Ovary (tissue), 9 donors: ENCODE results near the gene FGFRL1. TPM values are rescaled to one million over a fixed set of nuclear protein-coding genes. Genes with fewer than 3 reads are reported as not detected.

Experiments used
- DNase-seq, 5 donors: peaks; one replicate each; pipeline ENCODE4 v3.0.0-alpha.2; 2019 to 2020
- H3K27ac ChIP-seq, 2 donors: fragments of 200-600 bp; one replicate each; pipeline versions ENCODE4 v1.5.1 to v1.8.0; 2019 to 2022
- H3K27me3 ChIP-seq: fragments of 200-600 bp; one replicate; pipeline ENCODE4 v1.8.0; 2022
- H3K36me3 ChIP-seq: fragments of 200-600 bp; sonication (generic); one replicate; pipeline ENCODE4 v1.5.1; 2019
- H3K4me1 ChIP-seq: one replicate; pipeline ENCODE4 v1.8.1; 2013; ENCODE audit warnings: mild to moderate bottlenecking, moderate library complexity; ENCODE audit not compliant: insufficient read depth
- H3K4me3 ChIP-seq: fragments of 200-600 bp; sonication (generic); one replicate; pipeline ENCODE4 v1.5.1; 2017
- H3K9me3 ChIP-seq, 2 donors: fragments of 200-600 bp in 1 of 2; sonication (generic) in 1 of 2; one replicate each; pipeline versions ENCODE4 v1.5.1 to v1.8.1; 2013 to 2019; ENCODE audit warnings: mild to moderate bottlenecking in 1 of 2, moderate library complexity in 1 of 2
- CTCF ChIP-seq, 3 donors: fragments of 450-650 bp in 2 of 3; fragments of 200-600 bp in 1 of 3; IDR thresholded peaks; one replicate each; pipeline versions ENCODE4 v1.5.1 to v1.8.0; 2016 to 2022; ENCODE audit warnings: antibody characterized with exemption in 3 of 3, mild to moderate bottlenecking in 1 of 3
- EP300 ChIP-seq: sonication (generic); formaldehyde crosslinking; IDR thresholded peaks from one replicate; pipeline ENCODE4 v1.6.1; 2017; ENCODE audit warnings: antibody characterized with exemption
- POLR2A ChIP-seq: fragments of 450-650 bp; IDR thresholded peaks from one replicate; pipeline ENCODE4 v1.6.1; 2017; ENCODE audit warnings: antibody characterized with exemption, mild to moderate bottlenecking, moderate library complexity
- WGBS, 3 donors: extraction: QIAGEN DNeasy Blood & Tissue Kit in 1 of 3; methylation state at CpG; one replicate each; pipeline versions ENCODE4 v1.1.5 to v1.1.7; 2013 to 2017; 5-methylcytosine and 5-hydroxymethylcytosine counted together
- intact Hi-C, 4 donors: fragments of 100-400 bp; cut with DNase I; formaldehyde crosslinking; loops; one replicate each; pipeline versions ENCODE4 v1.11.0 to v1.15.1; 2022 to 2023
- polyA plus RNA-seq, 2 donors: library from polyadenylated mRNA; stranded (reverse); fragments of 200-250 nt in 1 of 2; fragments of 350-450 nt in 1 of 2; fragmentation: Illumina TruSeq in 1 of 2; extraction: RNeasy Lipid Tissue Mini Kit (QIAGEN cat#74804) in 1 of 2; gene quantifications; one replicate each; pipeline ENCODE4 v1.2.3, GENCODE V29; 2013 to 2014
- total RNA-seq, 7 donors: library from RNA; depleted of rRNA in 2 of 7; stranded (reverse); fragments of >200 nt in 2 of 7; fragmentation: NEBNext Ultra II Directional in 3 of 7; extraction: Animal tissue kit (Norgen Biotek cat#: 25700) in 3 of 7; gene quantifications; one replicate each; pipeline versions ENCODE4 v1.1.0 to v1.2.4, GENCODE V29; 2016 to 2023
- donor health status: DM: no; HTN: no; CAD: no; lungs with moderate emphysema.
- donor health status: DM: no; HTN: no; CAD: no.
- donor health status: Bipolar disorder and iron deficiency.
- donor health status: DM: yes; HTN: yes; CAD: no.
- donor health status: DM: no; HTN: no; CAD: no.
- donor health status: DM: yes; HTN: yes; CAD: no.

FGFRL1 gene
- total and polyA plus RNA-seq, 9 donors: 23.4 to 59.1 (median 38.7) TPM

GRCh38 chr4:982291-982690, 29.1 kb upstream of the FGFRL1 start:
- 89 to 90% (median 89%) methylated on average over 17 of the region's 17 CpGs for WGBS, 3 donors
- H3K36me3 ChIP-seq: no peaks in the 10 kb centered on the region
- no peak overlapping the region for H3K27ac ChIP-seq
- no peak overlapping the region for H3K4me3 ChIP-seq
- no peak for TF ChIP-seq CTCF (IDR thresholded peaks at IDR 0.05)
- no peak for TF ChIP-seq POLR2A
- no peak for TF ChIP-seq EP300
- intact Hi-C loops: loop anchor here in 2 of 4 donors (10.0 kb wide), 2 partner anchors 237 to 247 kb away; no protein-coding TSS in a partner anchor
- no peaks in the 10 kb centered on the region for H3K27me3 ChIP-seq
- no peak for DNase-seq
- peaks cover 5% of the 10 kb centered on the region for H3K4me1 ChIP-seq
- no peaks in the 10 kb centered on the region for H3K9me3 ChIP-seq

- TF ChIP-seq POLR2A (no peak), CTCF (IDR thresholded peaks at IDR 0.05) (no peak), EP300 (no peak)
- intact Hi-C loops: loop anchor here in 2 of 4 donors (10.0 kb wide), 2 partner anchors 238 to 248 kb away; no protein-coding TSS in a partner anchor
- no peak overlapping the region for H3K4me3 ChIP-seq
These were observed 28.6 kb upstream of the FGFRL1 start for GRCh38 chr4:982814-983213.

GRCh38 chr4:984336-985054, 26.9 kb upstream of the FGFRL1 start:
- Histone ChIP-seq H3K27ac (no peak overlapping the region), H3K36me3 (no peaks in the 10 kb centered on the region), H3K4me3 (no peak overlapping the region), H3K9me3 (no peaks in the 10 kb centered on the region), H3K4me1 (peaks cover 14% of the 10 kb centered on the region), H3K27me3 (no peaks in the 10 kb centered on the region)
- intact Hi-C loops: loop anchor here in 3 of 4 donors (5.0 to 10.0 kb wide), 3 partner anchors 240 to 250 kb away; no protein-coding TSS in a partner anchor
- TF ChIP-seq EP300: no peak
- TF ChIP-seq CTCF (IDR thresholded peaks at IDR 0.05): no peak
- TF ChIP-seq POLR2A: no peak
- 88 to 90% (median 89%) methylated on average over 15 of the region's 15 CpGs for WGBS, 3 donors
- DNase-seq: no peak

More at GRCh38 chr4:982814-983213, 28.6 kb upstream of the FGFRL1 start:
- 95 to 97% (median 96%) methylated on average over 15 of the region's 15 CpGs for WGBS, 3 donors
- DNase-seq: no peak
- Histone ChIP-seq H3K27ac (no peak overlapping the region), H3K36me3 (no peaks in the 10 kb centered on the region), H3K9me3 (no peaks in the 10 kb centered on the region), H3K4me1 (peaks cover 10% of the 10 kb centered on the region), H3K27me3 (no peaks in the 10 kb centered on the region)

GRCh38 chr4:985123-985830, 26.1 kb upstream of the FGFRL1 start:
- no peak overlapping the region for H3K4me3 ChIP-seq
- TF ChIP-seq POLR2A (no peak), EP300 (no peak), CTCF (IDR thresholded peaks at IDR 0.05) (no peak)
- intact Hi-C loops: loop anchor here in 3 of 4 donors (5.0 to 10.0 kb wide), 3 partner anchors 240 to 250 kb away; no protein-coding TSS in a partner anchor
- H3K27me3 ChIP-seq: no peaks in the 10 kb centered on the region
- H3K27ac ChIP-seq: no peak overlapping the region
- 73 to 76% (median 75%) methylated on average over 23 of the region's 23 CpGs for WGBS, 3 donors
- H3K9me3 ChIP-seq: no peaks in the 10 kb centered on the region
- no peak for DNase-seq
- H3K4me1 ChIP-seq: peaks cover 14% of the 10 kb centered on the region
- no peaks in the 10 kb centered on the region for H3K36me3 ChIP-seq
